NCI-H526 (cell line): Measurements from ENCODE around the gene RUNX1.

Source experiments
- DNase-seq, 2 experiments: peaks; one replicate each; lab custom pipeline; 2025; lab: John Stamatoyannopoulos, UW

RUNX1 gene

DNA sequence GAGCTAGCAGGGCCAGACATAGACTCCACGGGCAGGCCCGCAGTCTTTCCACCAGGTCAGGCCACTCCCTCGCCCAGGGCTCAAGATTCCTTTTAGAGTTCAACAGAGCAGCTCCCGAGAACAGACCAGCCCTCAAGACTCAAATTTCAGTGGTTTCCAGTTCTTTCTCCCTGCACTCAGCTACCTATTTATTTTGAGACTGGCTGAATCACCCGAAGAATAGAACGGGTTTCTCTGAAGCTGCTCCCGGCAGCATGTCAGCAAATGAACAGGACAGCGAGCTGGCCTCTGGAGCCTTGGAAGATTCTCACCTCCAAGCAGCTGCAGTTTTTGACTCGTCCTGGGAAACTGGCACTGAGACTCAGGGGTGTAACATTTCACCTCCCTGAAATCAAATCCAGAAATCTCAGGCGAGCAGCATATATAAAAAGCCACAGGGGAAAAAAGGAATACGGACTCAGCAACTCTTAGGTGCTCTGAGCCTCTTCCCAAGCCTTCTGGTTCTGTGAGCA is 202.4 kb downstream of the RUNX1 start:
- DNase-seq: no peak

DNA sequence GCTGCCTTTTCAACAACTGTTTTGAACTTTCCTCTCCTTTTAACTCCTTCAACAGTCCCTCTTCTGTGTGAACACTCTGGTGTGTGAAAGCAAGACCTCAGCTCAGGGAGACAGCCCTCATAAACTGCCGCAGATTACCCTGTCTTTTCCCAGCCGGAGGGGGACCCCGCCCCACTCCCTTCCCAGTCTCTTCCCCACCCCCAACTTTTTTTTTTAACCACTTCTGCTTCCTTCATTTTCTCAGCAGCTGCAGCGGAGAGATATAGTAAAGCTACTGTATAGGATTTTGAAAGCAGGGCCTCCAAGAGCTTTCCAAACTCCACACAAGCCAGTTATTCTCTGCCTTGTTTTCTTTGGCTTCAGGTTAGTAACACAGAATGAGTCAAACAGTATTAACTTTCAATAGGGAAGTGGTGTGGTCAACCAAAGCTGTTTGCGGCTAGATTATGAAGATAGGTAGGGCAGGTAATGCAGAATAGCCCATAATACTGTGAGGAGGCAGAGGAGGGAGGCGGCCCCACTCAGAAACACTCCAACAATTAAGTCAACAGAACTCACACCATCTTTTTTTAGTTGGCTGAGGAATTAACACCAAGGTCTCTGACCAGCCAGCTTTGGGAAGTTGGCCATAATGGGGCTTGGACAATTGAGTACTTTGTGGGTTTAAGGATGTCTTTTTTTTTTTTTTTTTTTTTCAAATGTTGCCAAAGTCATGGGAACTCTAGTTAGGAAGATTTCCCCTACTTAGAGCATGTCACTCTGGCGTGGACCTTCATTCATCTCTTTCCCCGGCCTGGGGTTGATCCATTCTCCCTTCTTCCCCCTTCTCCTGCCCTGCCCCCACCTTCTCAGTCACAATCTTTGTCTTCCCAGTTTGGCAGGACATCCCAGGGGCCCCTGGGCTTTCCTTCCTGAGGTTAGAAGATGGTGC is 203.3 kb downstream of the RUNX1 start:
- DNase-seq: no peak

DNA sequence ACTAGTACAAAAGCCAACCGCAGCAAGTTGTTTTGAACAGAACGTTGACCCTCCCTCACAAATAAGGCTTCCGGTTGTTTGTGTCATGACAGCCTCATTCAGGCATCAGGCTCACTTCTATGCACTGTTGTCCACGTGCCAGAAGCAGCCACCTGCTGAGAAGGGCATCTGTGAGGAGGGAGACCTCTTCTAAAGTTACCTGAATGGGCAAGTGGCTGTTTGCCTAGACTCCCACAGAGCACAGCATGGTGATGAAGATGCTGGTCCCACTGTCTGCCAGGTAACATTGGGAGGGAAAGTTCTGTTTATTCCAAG is 204.2 kb downstream of the RUNX1 start:
- no peak for DNase-seq

DNA sequence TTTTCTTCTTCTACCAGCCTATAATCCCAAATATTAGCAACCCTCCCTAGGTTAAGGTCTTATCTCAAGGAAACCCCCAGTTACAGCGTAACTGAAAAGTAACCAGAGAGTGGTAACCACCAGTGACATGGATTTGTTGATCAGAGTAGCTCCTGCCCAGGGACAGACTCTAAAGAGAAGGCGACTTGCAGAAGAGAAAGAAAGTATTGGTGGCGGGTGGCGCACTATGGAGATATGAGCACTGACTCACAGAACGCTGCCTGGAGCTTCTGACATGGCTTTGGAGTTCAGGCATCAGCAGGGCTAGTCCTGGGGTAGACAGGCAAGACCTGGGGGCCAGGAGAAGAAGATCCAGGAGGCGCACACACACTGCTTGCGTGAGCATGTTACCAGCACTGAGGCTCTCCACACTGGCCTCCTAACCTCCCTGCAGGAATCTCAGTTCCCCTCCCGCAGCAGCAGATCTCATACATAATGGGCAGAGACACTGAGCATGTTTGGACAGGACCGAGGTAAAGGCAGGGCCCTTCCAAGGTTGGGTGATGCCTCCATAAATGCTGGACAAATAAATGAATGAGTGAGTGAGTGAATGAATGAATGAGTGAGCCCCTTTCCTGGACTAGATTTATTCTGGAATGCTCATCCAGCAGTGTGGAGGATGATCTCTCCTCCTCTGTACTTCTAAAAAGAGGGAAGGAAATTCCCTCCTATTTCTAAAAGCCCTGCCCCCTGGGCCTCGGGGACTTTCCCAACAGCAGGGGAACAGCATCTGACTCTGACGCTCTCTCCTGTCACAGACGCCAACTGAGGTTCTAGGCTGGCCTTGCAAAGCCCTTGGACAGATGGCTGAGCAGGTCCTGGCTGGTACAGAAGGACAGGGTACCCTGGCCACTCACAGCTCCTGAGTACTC is 204.8 kb downstream of the RUNX1 start:
- DNase-seq: no peak

DNA sequence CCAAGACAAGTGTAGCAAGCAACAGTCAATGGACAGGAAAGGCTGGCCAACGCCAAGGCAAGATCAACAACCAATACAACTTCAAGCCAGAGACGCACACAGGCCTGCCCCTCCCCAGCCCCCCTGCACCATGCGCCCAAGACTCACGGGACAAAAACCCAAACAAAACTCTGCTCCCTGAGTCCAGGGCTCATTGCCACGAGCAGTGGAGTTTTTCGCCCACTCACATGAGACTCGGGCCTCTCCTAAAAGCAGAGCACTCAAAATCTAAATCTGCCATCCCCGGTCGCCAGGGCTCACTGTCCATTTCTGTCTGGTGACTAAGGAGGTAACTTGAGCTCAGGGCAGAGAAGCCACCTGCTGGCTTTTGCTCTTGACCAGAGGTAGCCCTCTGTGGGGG is 205.5 kb downstream of the RUNX1 start:
- DNase-seq: no peak

DNA sequence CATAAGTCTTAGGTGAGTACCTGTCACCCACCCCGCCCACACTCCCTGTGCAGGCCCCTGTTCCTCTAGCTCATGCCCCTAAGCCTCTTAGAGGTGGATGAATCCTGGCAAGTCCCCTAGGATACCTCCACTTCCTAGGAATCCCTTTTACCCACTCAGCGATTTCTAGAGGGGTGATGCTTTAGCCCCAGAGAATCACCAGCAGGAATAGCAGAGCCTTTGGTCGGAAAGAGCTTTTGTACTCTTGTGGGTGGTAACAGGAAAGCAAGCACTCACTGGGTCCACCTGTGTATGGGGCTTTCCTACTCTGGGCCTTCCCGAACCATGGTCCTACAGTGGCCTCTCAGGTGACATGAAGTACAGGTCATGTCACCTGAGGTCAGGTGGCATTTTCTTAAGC is 207.9 kb downstream of the RUNX1 start:
- DNase-seq: no peak

DNA sequence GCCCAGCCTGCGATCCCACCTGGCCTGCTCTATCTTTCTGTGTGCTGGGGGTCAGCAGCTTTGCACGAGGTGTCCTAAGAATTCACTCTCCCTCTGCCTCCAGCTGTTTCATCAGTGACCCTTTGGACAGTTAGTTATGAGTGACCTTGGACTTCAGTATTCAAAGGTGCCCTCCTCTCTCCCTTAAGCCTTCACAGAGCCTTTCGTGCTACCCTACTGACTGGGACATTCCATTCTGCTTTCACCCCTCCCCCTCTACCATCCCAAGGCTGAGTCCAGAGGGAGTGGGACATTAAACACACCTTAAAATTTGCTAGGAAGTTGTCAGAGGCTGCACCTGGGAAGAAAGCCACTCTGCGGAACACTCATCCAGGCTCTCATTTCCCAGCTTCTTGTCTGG is 208.4 kb downstream of the RUNX1 start:
- DNase-seq: no peak

DNA sequence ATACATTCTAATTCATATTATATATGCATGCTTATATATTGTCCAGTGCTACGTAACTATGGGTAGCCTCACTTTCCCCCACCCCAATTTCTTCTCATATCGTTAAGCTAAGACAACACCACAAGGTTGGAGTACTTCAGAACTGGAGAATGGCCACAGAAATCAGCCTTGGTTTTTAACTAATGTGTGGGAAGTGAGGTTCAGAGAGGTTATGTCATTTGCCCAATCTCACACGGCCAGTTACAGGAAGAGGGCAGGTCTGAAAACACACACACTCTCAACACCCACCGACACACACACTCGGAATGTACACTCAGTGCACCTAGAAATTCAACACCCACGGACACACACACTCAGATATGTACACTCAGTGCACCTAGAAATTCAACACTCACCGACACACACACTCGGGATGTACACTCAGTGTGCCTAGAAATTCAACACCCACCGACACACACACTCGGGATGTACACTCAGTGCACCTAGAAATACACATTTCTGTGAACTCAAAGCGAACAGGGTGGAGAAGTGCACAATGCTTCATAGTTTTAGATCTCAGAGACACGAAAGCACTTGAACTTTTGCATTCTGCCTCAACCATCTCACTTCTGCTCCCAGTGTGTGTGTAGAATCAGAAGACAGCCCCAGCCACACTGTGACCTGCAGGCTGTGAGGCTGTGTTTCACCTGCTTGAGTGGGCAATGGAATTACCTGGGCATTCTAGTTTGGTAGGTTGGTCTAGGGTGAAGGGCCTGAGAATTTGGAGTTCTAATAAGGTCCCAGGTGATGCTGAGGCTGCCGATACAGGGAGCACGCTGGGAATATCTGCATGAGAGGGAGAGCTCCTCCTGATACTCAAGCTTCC is 209.9 kb downstream of the RUNX1 start:
- DNase-seq: no peak

DNA sequence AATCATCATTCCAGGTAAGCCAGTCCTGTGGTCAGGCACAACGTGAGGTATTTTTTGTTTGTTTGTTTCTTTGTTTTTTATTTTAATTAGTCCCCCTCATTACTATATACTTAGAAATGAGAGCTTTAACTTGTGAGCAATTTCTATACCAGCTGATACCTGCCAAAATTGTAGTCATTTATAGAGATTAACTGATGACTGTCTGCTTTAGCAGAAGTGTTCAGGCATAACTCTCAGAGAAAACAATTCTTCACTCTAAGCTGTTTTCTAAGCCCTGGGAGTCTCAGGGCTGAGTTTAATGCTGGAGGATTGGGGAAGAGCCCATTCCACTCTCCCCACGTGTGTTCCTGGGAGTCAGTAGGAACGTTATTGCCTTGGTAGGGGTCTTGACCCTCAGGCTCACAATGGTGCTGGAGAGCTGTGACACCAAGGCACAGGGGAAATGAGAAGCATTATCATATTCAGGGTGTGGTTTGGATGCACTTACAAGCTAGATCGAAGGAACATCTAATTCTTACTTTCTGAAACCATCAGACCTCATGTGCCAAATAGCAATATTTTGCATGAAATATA is 212.1 kb downstream of the RUNX1 start:
- DNase-seq: no peak

DNA sequence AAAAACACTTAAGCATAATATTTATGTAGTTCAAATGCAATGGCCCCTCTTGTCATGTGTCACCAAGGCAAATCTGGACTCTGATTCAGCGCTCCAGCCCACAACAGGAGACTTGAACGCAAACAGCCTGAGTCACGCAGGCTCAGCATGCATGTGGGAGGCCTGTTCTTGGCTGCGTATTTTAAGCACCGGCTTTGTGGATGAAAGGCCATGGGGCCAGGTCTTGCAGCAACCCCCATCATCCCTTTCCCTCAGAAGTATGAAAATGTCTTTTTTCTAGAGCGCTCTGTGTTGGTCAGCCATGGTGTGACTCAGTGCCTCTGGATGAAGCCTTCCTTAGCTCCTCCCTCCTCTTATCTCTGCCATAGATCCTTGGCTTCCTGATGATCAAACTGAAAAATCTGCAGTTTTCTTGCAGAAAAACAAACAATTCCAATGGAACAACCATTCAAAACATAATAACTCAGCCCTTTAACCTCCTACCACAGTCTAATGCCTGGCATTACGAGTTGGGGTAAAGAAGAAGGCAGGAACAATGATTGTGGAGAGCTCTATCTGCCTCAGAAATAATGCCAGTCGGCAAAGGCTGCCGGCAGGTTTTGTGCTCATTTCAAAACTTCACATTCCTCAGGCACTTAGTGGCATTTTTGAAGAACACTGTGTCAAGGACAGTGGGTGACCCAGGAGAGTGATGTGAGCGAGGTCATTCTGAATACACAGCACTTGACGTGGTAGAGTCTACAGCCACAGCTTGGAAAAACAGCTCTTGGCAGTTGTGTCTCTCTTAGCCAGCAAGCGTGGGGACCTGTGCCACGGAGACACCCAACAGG is 212.8 kb downstream of the RUNX1 start:
- no peak for DNase-seq

DNA sequence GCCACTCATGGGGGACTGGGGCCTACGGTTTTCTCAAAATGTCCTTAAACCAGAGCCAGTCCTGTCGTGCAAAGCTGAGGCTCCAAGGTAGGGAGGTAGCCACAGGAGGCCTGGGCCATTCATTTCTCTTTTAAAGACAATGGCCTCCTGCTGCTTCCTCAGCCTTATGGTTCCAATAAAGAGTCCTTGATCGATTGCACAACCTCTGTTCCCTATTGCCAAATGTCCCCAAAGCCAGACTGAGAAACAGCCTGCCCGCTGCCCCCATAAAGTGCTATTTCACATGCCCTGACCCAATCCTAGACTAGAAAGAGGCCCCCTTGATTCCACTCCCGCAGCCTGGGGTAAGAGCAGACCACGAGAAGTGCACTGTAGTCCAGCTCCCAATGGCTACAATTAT is 213.6 kb downstream of the RUNX1 start:
- DNase-seq: no peak

DNA sequence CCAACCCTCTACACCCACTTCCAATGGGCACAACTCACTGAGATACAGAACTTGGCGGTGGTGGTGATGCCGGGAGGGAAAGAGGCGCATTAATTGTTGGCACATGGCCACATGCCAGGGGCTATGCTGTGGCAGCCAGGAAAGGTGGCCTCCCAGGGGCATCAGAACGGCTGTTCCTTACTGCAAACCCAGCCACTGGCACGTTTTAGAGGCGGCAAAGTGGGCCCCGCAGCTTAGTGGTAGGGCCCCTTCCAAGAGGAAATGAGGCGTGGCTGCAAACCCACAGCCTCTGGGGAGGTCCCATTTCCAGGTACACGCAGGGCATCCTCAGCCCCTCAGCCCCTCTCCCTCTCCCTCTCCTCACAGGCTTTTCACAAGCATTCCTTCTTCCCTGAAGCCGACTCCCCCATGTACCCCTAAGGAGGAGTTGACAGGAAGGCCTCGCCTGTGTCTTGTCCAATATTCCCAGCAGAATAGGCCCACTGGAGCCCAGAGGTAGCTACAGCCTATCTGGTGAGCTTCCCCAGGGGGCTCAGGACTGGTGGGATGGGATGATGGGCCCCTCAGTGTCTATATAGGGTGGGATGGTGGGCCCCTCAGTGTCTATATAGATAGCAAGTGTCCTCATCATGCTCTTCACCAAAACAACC is 214.1 kb downstream of the RUNX1 start:
- no peak for DNase-seq

DNA sequence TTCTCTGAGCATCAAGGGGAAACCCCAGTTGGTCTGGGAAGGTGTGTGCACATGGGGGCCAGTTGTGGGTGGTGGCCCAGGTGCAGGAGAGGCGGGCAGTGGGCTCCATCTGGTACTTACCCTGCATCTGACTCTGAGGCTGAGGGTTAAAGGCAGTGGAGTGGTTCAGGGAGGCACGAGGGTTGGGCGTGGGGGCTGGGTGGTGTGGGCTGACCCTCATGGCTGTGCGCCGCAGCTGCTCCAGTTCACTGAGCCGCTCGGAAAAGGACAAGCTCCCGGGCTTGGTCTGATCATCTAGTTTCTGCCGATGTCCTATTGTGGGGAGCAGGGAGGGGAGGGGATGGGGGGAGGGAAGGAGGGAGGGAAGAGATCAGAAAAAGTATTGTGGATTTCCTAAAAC is 214.8 kb downstream of the RUNX1 start:
- DNase-seq: no peak

DNA sequence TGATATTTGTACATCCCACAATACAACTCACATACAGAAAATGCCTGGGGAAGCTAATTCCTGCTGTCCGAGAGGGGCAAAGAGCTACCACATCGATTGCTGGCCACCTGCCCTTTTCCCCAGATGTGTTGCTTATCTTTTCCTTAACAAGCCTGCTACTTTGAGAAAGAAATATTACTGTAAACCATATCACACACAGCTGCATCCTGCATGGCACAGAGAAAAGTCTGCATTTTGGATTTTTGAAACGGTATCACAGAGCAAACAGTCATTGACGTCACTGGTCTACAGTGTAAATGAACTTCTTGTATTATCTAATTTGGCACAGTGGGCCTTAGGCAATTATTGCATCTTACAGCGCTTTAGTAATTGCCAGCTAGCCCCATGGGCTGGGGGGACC is 215.6 kb downstream of the RUNX1 start:
- no peak for DNase-seq

DNA sequence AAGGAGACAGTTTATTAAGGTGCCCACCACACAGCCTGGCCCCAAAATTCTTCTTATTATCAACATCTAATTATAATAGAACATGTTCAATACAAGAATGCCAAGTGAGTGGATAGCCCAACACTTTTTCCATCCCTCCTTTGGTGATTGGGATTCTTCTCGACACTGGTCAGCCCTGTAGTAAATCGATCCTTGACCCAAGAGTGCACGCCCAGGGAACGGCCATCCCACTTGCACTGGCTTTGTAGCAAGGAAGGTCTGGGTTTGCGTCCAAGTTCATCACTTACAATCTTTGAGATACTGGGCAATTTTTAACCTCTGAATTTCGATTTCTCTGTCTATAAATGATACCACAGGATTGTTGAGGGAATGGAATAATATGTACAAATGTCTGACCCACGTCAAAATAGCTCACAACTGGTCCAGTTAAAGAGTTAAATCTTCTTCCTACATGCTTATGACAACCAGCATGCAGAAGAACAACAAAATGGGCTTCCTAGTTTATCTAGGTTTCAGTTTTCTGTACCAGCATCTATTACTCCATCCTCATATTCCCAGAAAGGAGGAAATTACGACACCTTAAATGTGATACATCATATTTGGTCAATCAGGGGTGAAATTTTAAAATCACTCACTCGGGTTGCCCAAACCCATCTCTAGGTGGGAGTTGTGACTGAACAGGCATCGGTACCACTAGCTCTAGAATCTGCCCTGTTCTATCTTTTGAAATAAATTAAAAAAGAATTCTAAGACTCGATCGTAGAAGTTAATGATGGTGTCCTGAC is 218.5 kb downstream of the RUNX1 start:
- DNase-seq: no peak

DNA sequence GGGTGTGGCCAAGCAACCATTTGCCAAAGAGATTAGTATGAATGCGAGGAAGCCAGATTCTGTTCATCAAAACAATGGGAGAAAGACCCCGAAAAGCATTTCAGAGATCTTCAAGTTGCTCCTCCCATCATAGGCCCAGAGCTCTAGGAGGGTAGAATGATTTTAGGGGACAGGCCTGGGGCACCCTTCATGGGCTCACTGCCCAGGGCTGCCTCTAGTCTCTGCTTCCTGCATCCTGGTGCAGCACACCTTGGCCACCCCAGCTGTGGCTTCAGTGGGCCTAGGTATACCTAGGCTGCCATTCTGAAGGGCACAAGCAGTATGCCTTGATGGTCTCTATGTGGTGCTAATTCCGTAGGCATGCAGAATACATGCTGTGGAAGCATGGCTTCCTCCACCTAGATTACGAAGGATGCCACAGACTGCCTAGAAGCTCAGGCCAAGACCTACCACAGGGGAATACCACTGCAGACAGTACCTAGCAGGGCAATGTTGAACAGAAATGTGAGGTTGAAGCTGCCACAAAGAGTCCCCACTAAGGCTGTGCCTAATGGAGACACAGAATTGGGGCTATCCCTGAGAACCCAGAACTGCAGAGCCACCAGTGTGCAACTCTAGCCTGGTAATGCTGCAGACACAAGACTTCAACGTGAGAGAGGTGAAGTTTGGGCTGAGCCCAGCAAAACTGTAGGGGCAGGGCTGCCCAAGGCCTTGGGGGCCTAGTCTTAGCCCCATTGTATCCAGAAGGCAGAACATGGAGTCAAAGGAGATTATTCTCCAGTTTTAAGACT is 221.5 kb downstream of the RUNX1 start:
- no peak for DNase-seq

DNA sequence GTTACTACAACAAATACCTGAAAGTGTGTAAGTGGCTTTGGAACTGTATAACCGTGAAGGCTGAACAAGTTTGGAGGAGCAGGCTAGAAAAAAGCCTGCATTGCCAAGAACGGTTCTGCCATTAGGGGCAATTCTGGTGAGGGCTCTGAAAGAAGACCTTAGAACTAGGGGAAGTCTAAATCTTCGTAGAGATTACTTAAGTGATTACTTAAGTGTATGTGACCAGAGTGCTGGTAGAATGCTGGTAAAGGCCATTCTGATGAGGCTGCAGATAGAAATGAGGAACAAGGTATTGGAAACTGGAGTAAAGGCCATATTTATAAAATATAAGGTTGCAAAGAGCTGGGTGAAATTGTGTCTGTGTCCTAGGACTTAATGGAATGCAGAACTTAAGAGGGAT is 222.3 kb downstream of the RUNX1 start:
- DNase-seq: no peak

DNA sequence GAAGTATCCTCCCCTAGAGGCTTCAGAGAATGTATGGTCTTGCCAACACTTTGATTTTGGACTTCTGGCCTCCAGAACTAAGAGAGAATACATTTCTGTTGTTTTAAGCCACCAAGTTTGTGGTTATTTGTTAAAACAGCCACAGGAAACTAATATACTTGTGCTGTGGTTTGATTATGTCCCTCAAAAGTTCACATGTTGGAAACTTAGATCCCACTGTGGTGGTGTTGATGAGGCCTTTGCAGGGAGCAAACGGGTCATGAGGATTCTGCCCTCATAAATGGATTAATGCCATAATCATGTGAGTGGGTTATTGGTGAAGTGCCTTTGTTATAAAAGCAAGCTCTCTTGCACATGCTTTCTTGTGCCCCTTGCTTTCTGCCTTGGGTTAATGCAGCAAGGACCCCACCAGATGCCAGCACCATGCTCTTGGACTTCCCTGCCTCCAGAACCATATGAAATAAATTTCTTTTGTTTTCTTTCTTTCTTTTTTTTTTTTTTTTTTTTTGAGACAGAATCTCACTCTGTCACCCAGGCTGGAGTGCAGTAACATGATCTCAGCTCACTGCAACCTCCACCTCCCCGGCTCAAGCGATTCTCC is 223.1 kb downstream of the RUNX1 start:
- no peak for DNase-seq
